Measurements from ENCODE around the gene HOMER2.
"Not testable (repeated sequence)": the region's sequence is repeated elsewhere in the genome, so short reads cannot be mapped to it uniquely, and the experiment has no call there.

HOMER2 gene

DNA sequence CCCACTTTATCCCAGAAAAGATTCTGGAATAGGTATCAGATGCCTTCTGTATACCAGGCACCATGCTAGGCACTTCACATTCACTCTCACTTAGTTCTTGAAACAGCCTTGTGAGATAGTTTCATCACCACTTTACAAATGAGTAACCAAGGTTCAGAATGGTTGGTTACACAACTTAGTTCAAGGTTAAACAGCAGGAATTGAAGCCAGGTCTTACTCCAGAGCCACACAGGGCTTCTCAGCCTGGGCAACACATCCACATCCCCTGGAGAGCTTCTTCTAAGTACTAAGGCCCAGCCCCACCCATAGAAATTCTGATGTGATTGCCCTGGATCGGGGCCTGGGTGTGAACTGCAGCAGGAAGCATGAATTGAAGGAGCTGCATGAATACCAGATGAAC lies 124.4 kb downstream of the HOMER2 start:
- Histone ChIP-seq H3K79me1 (ENCODE audit: low read depth, low read length) (no peaks in the 10 kb centered on the region), H3K9ac (ENCODE audit: low read depth, low read length, poor library complexity) (no peak overlapping the region), H3K4me3 (ENCODE audit: low read length in 2 of 2) (no peak overlapping the region), H3K23ac (ENCODE audit: low read depth, low read length, poor library complexity) (no peak overlapping the region), H4K8ac (ENCODE audit: low read depth, low read length) (no peak overlapping the region), H3K4ac (ENCODE audit: low read length) (no peak overlapping the region), H3K18ac (ENCODE audit: low read length) (no peak overlapping the region), H3K9me3 (replicated peaks in 1 of 2; ENCODE audit: control insufficient read depth in 2 of 2, insufficient read depth in 1 of 2, low read depth in 1 of 2, low read length in 2 of 2) (no peaks in the 10 kb centered on the region), H2BK12ac (ENCODE audit: low read length) (no peak overlapping the region), H3K4me2 (ENCODE audit: insufficient read depth, low read length, poor library complexity, severe bottlenecking) (no peak overlapping the region), H2AFZ (ENCODE audit: low read length) (no peak overlapping the region), H4K91ac (ENCODE audit: low read depth, low read length, poor library complexity) (no peak overlapping the region), H3K27ac (replicated peaks; ENCODE audit: low read length) (no peak overlapping the region), H3K27me3 (ENCODE audit: control insufficient read depth in 3 of 3, insufficient read depth in 3 of 3, low read depth in 1 of 3, low read length in 3 of 3) (no peaks in the 10 kb centered on the region), H2BK15ac (ENCODE audit: low read length) (no peak overlapping the region), H2AK5ac (ENCODE audit: low read depth, low read length) (no peak overlapping the region), H2BK5ac (ENCODE audit: low read length) (no peak overlapping the region), H3K14ac (ENCODE audit: low read length) (no peak overlapping the region), H2BK120ac (ENCODE audit: low read depth, low read length) (no peak overlapping the region), H3K36me3 (replicated peaks in 1 of 2; ENCODE audit: control insufficient read depth in 2 of 2, insufficient read depth in 2 of 2, low read length in 2 of 2) (peaks cover 9 to 93% of the 10 kb centered on the region in 2 donors), H3K4me1 (ENCODE audit: control insufficient read depth in 2 of 2, insufficient read depth in 1 of 2, low read depth in 1 of 2, low read length in 2 of 2) (peaks cover 0 to 3% of the 10 kb centered on the region in 2 donors)
- no CpG with 5 or more reads among the region's 1 CpG for WGBS, 2 donors (ENCODE audit: extremely low coverage in 2 of 2, insufficient read length in 2 of 2, insufficient replicate concordance in 1 of 2)
- no peak for DNase-seq (ENCODE audit: low spot score)

DNA sequence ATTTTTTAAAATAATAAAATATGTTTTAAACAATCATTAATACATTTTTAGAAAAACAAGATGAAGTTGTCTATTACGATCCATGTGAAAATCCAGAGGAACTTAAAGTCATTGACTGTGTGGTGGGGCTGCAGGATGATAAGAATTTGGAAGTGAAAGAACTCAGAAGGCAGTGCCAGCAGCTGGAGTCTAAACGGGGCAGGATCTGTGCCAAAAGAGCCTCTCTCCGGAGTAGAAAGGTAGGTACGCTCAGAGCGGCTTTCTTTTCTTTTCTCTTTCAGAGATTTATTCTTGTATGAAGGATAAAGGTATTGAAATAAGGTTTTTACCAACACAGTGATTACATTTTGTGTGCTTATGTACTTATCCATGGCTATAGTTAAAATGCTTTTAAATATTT lies 129.5 kb downstream of the HOMER2 start:
- H3K4ac ChIP-seq (ENCODE audit: low read length), result no peak overlapping the region
- no peaks in the 10 kb centered on the region for H3K79me1 ChIP-seq (ENCODE audit: low read depth, low read length)
- no peak overlapping the region for H2BK120ac ChIP-seq (ENCODE audit: low read depth, low read length)
- H2BK15ac ChIP-seq (ENCODE audit: low read length), result no peak overlapping the region
- peaks cover 3 to 85% of the 10 kb centered on the region in 2 donors for H3K36me3 ChIP-seq (replicated peaks in 1 of 2; ENCODE audit: control insufficient read depth in 2 of 2, insufficient read depth in 2 of 2, low read length in 2 of 2)
- H3K23ac ChIP-seq (ENCODE audit: low read depth, low read length, poor library complexity), result no peak overlapping the region
- WGBS, 2 donors (ENCODE audit: extremely low coverage in 2 of 2, insufficient read length in 2 of 2, insufficient replicate concordance in 1 of 2), result no CpG with 5 or more reads among the region's 5 CpGs
- H2BK12ac ChIP-seq (ENCODE audit: low read length), result no peak overlapping the region
- no peak overlapping the region for H2AFZ ChIP-seq (ENCODE audit: low read length)
- no peak overlapping the region for H3K9ac ChIP-seq (ENCODE audit: low read depth, low read length, poor library complexity)
- no peak overlapping the region for H3K27ac ChIP-seq (replicated peaks; ENCODE audit: low read length)
- H4K91ac ChIP-seq (ENCODE audit: low read depth, low read length, poor library complexity), result no peak overlapping the region
- no peaks in the 10 kb centered on the region for H3K27me3 ChIP-seq (ENCODE audit: control insufficient read depth in 3 of 3, insufficient read depth in 3 of 3, low read depth in 1 of 3, low read length in 3 of 3)
- H3K14ac ChIP-seq (ENCODE audit: low read length), result no peak overlapping the region
- H2AK5ac ChIP-seq (ENCODE audit: low read depth, low read length), result no peak overlapping the region
- no peak overlapping the region for H3K18ac ChIP-seq (ENCODE audit: low read length)
- peaks cover 0 to 9% of the 10 kb centered on the region in 2 donors for H3K9me3 ChIP-seq (replicated peaks in 1 of 2; ENCODE audit: control insufficient read depth in 2 of 2, insufficient read depth in 1 of 2, low read depth in 1 of 2, low read length in 2 of 2)
- no peak overlapping the region for H4K8ac ChIP-seq (ENCODE audit: low read depth, low read length)
- DNase-seq (ENCODE audit: low spot score), result no peak
- no peaks in the 10 kb centered on the region for H3K4me1 ChIP-seq (ENCODE audit: control insufficient read depth in 2 of 2, insufficient read depth in 1 of 2, low read depth in 1 of 2, low read length in 2 of 2)
- H3K4me2 ChIP-seq (ENCODE audit: insufficient read depth, low read length, poor library complexity, severe bottlenecking), result no peak overlapping the region
- H2BK5ac ChIP-seq (ENCODE audit: low read length), result no peak overlapping the region
- H3K4me3 ChIP-seq (ENCODE audit: low read length in 2 of 2), result no peak overlapping the region

DNA sequence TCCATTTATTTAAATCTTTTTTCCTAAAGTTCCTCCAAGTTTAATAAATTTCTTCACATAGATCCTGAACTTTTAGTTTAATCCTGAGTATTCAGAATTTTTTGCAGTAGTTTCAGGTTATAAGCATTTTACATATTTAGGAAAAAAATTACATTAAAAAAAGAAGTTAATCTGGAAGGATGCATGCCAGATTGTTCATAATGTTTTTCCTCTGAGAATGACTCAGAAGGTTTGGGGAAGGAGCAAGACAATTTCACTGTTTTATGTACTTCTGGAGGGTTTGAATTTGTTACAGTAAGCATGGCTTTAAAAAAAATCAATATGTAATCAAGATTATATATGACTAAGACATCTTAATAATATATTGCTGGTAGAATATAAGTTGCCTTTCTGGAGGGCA lies 130.7 kb downstream of the HOMER2 start:
- H3K27ac ChIP-seq (replicated peaks; ENCODE audit: low read length); H2BK12ac ChIP-seq (ENCODE audit: low read length): not testable (repeated sequence)

DNA sequence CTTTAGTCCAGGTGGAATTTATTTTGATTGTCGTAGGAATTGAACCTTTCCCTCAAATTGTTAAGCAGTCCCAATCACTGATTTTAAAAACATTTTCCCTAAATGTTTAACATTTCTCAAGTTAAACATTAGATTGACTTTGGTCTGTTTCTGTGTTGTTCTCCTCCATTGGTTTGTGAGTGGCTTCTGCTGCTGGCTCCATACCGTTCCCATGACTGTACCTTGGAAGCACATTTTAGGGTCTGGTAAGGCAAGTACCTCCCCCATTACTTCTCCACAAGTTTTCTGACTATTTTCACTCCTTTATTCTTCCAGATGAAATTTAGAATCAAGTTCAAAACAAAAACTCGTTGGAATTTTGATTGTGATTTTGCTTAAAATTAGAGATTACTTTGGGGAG lies 131.1 kb downstream of the HOMER2 start:
- H2AK5ac ChIP-seq (ENCODE audit: low read depth, low read length); H3K9me3 ChIP-seq (replicated peaks in 1 of 2; ENCODE audit: control insufficient read depth in 2 of 2, insufficient read depth in 1 of 2, low read depth in 1 of 2, low read length in 2 of 2); H2AFZ ChIP-seq (ENCODE audit: low read length); H2BK120ac ChIP-seq (ENCODE audit: low read depth, low read length); H4K8ac ChIP-seq (ENCODE audit: low read depth, low read length); H3K4ac ChIP-seq (ENCODE audit: low read length); H3K4me1 ChIP-seq (ENCODE audit: control insufficient read depth in 2 of 2, insufficient read depth in 1 of 2, low read depth in 1 of 2, low read length in 2 of 2); H3K18ac ChIP-seq (ENCODE audit: low read length); H3K4me2 ChIP-seq (ENCODE audit: insufficient read depth, low read length, poor library complexity, severe bottlenecking); H3K4me3 ChIP-seq (ENCODE audit: low read length in 2 of 2); H3K27ac ChIP-seq (replicated peaks; ENCODE audit: low read length); H2BK12ac ChIP-seq (ENCODE audit: low read length); H2BK5ac ChIP-seq (ENCODE audit: low read length); DNase-seq (ENCODE audit: low spot score); H3K79me1 ChIP-seq (ENCODE audit: low read depth, low read length); H3K27me3 ChIP-seq (ENCODE audit: control insufficient read depth in 3 of 3, insufficient read depth in 3 of 3, low read depth in 1 of 3, low read length in 3 of 3); H3K23ac ChIP-seq (ENCODE audit: low read depth, low read length, poor library complexity); H3K14ac ChIP-seq (ENCODE audit: low read length); H3K9ac ChIP-seq (ENCODE audit: low read depth, low read length, poor library complexity); H4K91ac ChIP-seq (ENCODE audit: low read depth, low read length, poor library complexity); H2BK15ac ChIP-seq (ENCODE audit: low read length): not testable (repeated sequence)
- peaks cover 4 to 85% of the 10 kb centered on the region in 2 donors for H3K36me3 ChIP-seq (replicated peaks in 1 of 2; ENCODE audit: control insufficient read depth in 2 of 2, insufficient read depth in 2 of 2, low read length in 2 of 2)
- no CpG with 5 or more reads among the region's 3 CpGs for WGBS, 2 donors (ENCODE audit: extremely low coverage in 2 of 2, insufficient read length in 2 of 2, insufficient replicate concordance in 1 of 2)

More for the DNA sequence above, 130.7 kb downstream of the HOMER2 start:
- H2BK15ac ChIP-seq (ENCODE audit: low read length); H3K9me3 ChIP-seq (replicated peaks in 1 of 2; ENCODE audit: control insufficient read depth in 2 of 2, insufficient read depth in 1 of 2, low read depth in 1 of 2, low read length in 2 of 2); H3K27me3 ChIP-seq (ENCODE audit: control insufficient read depth in 3 of 3, insufficient read depth in 3 of 3, low read depth in 1 of 3, low read length in 3 of 3); H3K4me1 ChIP-seq (ENCODE audit: control insufficient read depth in 2 of 2, insufficient read depth in 1 of 2, low read depth in 1 of 2, low read length in 2 of 2); H3K4ac ChIP-seq (ENCODE audit: low read length); H2AFZ ChIP-seq (ENCODE audit: low read length); H4K91ac ChIP-seq (ENCODE audit: low read depth, low read length, poor library complexity); H3K23ac ChIP-seq (ENCODE audit: low read depth, low read length, poor library complexity); H3K14ac ChIP-seq (ENCODE audit: low read length); H3K9ac ChIP-seq (ENCODE audit: low read depth, low read length, poor library complexity); H2AK5ac ChIP-seq (ENCODE audit: low read depth, low read length); DNase-seq (ENCODE audit: low spot score); H2BK5ac ChIP-seq (ENCODE audit: low read length); H3K4me3 ChIP-seq (ENCODE audit: low read length in 2 of 2); H3K79me1 ChIP-seq (ENCODE audit: low read depth, low read length); H4K8ac ChIP-seq (ENCODE audit: low read depth, low read length); H3K18ac ChIP-seq (ENCODE audit: low read length); H3K4me2 ChIP-seq (ENCODE audit: insufficient read depth, low read length, poor library complexity, severe bottlenecking); H2BK120ac ChIP-seq (ENCODE audit: low read depth, low read length): not testable (repeated sequence)
- peaks cover 5 to 85% of the 10 kb centered on the region in 2 donors for H3K36me3 ChIP-seq (replicated peaks in 1 of 2; ENCODE audit: control insufficient read depth in 2 of 2, insufficient read depth in 2 of 2, low read length in 2 of 2)

Data from neuronal stem cell (in vitro differentiated cells).